GM18870 (cell line): Measurements from ENCODE around the gene ABLIM1.

Experiments used
- ATAC-seq: cut with Tn5 transposase; IDR thresholded peaks from one replicate; pipeline ENCODE4 v1.9.1; 2021; ENCODE audit warnings: moderate library complexity; ENCODE audit not compliant: unreplicated experiment

ABLIM1 gene

DNA sequence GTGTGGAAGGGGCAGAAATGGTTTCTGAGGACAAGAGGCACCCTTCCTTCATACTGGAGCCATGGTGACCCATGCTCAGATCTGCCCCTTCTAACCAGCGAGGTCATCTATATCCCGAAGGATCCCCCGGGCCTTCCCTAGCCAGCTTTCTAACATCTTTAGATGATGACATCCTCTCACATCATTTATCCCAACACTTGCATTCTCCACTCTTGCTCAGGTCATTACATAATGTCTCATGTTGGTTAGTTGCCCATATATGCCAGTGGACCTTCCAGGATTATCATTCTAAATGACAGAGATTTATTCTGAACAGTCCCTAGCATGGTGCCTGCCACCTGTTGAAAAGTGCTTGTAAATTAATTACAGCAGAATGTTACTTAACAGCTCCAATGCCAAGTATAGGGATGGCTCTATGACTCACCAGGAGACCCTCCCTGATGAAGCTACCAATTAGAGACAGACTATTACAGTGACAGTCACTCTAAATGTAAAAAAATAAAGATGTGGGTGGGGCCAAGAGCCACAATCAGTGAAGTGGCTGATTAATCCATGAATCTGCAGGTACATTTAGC lies 22.6 kb upstream of the ABLIM1 start:
- ATAC-seq, result no peak

DNA sequence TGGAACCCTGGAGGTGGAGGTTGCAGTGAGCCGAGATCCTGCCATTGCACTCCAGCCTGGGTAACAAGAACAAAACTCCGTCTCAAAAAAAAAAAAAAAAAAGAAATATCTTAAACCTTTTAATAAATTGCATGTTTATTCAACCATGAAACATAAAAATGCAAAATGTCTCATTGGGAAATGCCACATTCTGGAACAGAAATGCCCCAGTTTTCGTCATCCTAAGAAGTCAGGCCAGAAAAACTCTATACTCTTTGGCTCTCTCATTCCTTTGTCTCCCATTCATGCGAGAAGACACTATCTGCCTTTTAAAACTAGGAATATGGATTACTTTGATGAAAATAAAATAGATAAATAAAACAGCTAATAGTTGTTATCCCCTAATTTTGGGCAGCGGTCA lies 21.5 kb upstream of the ABLIM1 start:
- no peak for ATAC-seq

DNA sequence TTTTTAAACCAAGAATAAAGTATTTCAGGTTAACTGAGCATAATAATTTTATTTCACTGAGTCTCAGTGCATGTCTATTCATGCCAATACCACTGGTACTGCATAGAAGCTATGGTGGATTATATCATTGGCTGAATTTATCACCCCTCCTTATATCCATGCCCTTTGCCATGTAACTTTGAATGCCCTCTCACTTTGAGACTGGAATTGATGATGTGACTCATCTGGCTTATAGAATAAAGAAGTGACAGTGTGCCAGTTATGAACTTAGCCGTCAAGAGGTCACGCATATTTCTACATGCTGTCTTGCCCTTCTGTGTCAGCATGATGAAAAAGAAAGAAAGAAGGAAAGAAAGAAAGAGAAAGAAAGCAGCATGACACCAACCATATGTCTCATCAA lies 20.7 kb upstream of the ABLIM1 start:
- ATAC-seq, result no peak

DNA sequence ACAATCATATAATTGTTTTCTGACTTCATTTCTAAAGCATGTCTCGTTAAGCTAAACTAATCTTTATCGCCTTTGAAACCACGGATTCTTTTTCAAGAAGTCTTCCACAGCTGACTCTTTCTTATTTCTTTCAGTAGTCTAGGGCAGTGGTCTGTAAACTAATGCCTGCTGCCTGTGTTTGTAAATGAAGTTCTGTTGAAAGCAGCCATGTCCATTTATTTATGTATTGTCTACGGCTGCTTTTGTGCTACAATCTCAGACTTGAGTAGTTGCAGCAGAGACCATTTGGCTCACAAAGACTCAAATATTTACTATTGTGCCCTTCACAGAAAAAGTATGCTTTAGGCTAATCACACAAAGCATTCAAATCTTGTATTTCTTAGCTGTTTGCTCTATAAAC lies 20.3 kb upstream of the ABLIM1 start:
- no peak for ATAC-seq

DNA sequence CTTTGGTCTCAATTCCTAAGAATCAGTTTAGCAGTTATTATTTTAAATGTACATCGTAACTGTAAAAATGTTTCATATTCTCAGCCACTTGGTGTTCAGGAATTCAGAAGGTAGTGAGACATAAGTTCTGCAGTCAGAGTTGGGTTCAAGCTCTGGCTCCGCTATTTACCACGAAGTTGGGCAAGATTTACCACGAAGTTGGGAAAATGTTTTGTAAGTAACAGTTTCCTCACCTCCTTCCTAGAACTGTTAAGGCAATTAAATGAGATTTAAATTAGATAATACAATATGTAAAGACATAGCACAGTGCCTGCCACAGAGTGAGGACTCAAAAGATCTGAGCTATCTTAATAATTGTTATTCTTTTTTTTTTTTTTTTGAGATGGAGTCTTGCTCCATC lies 16.3 kb upstream of the ABLIM1 start:
- ATAC-seq, result no peak

DNA sequence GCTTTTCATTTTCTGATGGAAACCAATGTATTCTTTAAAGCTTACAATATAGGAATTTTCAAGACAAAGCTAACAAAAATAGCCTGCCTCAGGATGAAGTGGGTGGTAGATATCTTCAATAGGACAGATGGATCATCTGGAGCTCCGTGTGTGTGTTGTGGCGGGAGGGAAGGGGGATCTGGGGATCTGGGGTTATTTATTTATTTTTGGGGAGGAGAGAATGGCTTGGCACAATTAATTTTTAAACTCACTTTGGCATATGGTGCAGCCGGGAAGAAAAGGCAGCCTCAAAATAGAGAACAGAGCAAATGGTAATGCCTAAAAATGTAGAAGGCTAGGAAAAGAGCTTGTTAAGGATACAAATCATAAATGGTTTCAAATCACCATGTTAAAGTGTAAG lies 11.6 kb upstream of the ABLIM1 start:
- ATAC-seq, result no peak

DNA sequence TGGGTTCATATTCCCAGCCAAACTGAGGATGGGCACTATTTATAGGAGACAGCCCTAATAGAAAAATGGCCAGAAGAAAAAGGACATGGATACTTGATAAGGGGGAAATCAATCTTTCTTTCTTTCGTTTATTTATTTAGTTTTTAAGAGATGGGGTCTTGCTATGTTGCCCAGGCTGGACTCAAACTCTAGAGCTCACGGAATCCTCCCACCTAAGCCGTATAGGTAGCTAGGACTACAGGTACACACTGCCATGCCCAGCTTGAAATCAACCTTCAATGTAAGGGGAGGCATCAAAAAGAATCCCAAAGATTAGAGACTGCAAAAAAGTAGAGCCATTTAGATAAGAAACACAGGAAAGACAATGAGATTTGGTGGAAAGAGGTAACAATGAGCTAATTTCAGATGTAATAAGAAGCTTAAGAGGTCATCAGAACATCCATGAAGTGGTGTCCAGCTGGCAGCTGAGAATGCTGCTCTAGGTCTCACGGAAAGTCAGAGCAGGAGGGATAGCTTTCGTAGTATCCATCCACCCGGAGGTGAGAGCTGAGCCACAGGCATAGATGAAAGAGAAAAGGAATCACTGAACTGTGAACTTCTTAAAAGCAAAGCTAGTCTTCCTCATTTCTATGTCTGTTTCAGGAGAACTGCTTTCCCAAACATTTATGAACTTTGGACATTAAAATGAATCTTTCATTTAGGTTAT lies 10.5 kb upstream of the ABLIM1 start:
- no peak for ATAC-seq

DNA sequence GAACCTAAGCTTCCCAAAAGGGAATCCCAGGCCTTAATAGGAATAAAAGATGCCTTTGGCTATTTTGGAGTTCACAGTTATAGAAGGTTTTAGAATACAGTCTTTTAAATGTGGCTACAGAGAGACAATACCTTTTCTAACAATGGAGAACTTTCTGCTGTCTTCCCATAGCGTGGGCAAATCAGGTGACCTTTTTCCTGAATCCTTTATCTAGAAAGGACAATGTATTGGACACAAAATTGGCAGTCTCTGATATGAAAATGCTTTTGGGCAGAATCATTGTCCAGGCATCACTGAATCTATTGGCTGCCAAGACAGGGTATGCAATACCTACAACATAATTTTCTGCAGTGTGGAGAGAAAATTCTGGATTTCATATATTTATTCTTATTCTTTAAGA lies 7.8 kb upstream of the ABLIM1 start:
- no peak for ATAC-seq

DNA sequence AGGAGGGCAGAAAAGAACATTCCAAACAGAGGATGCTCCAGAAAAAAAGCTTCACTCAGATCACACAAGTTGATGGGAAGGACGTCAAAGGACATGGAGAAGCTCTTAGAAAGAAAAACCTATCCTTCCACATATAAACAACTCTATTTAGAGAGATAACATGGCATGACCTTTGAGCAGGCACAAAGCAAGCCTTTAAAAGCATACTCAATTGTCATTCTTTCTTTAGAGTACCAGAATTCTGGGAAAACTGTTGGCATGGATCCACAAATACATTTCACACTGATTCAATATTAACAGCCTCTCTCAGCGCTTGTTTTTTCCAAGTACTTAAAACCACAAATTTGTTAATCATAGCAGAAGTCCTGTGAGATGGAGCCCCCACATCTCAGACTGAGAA lies 7.3 kb upstream of the ABLIM1 start:
- no peak for ATAC-seq

DNA sequence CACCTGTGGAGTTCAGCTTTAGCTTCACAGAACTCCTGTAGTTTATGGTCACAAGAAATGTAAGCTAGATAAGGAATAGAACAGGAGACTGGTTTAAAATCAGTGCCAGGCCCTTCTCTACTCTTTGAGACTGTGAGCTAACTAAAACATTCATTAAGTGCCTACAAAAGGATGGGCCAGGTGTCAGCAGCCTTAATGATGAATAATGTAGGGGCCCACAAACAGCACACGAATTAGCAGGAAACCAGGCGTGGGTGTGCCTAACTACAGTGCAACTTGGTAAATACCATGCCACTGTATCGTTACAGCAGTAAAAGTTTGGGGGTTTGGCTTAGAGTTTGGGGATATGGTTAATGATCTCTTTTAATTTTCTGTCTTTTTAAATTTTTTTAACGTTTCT lies 6.1 kb upstream of the ABLIM1 start:
- ATAC-seq, result no peak

DNA sequence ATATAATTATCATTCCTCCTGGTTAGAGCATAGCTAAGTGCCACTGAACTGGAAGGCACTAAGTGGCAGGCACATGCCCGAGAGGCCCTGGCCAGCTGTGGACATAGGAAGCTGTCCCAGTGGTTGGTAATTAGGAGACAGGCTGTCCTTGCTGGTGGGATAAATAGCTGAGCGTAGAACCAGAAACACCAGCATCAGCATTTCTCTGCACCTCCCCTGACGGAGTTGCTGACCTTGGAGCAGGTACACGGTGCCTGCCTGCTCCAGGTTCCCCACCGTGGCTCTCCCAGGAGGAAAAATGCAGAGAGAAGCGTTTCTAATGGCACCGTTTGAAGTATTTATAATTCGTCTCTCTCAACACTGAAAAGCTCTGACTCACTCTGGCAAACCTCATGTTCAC lies 5.6 kb upstream of the ABLIM1 start:
- ATAC-seq, result no peak

DNA sequence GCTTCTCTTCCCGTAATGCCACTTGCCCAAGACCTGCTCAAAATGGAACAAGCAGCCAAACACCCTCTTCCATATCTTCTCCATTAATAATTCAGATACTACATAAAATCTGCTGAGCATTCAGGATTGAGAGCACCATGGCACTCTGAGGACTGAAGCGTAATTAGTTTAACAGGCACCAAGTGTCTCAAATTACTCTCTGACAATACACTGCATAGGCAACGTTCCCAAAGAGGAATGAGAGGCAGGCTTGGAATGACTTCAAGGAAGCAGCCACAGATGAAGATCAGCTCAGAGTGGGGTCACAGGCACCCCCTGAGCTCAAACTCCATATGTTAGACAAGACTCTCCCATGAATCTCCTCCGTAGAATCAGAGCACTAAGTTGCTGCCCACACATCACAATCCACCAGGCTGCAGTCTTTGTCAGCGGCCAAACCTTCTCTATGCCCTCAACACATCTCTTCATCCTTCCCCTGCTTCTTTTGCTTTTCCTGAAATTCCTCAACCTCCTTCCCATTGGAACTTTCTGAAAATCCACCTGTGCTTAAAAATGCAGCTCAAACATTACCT lies 4.7 kb upstream of the ABLIM1 start:
- no peak for ATAC-seq

DNA sequence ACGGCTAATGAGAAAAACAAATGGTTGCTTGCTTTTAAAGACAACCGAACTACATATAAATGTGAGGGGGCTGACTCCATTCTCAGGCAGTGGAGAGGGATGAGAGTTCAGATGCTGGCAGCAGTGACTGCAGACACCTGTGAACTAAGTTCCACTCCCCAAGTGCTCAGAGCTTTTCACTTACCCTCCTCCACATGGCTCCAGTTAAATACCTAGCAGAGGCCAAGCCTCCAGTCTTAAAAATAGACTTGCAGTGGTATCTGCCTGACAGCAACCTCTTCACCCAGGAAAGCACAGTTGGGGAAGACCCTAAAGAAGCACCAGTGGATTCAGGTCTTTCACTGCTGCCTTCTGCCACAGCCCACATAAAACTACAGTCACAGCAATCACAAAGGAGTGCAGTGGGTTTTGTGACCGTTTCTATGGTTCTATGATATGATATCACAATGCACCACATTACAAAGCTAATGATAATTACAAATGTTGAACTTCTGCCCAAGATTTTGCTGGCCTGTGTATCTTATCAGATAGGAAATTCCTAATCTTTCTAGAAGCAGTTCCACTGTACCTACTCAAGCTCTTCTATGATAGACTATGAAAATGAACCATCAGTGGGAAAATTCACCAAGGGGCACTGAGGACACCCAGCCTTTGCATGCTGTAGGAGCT lies 3.3 kb upstream of the ABLIM1 start:
- ATAC-seq, result no peak

DNA sequence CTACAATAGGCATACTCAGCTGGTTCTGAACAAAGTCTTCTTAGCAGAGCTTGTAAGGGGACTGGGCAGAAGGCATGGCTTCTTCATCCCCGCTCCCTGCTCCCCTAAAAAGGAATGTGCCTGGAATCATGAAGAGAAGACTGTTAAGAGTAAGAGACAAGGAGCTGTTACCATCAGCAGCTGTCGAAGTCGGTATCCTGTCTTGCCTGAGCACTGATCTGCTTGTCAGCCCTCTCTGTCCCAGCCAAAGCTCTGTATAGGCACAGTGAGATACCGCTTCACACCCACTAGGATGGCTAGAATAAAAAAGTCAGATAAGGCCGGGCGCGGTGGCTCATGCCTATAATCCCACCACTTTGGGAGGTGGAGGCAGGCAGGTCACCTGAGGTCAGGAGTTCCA lies 2.4 kb downstream of the ABLIM1 start:
- ATAC-seq, result no peak

DNA sequence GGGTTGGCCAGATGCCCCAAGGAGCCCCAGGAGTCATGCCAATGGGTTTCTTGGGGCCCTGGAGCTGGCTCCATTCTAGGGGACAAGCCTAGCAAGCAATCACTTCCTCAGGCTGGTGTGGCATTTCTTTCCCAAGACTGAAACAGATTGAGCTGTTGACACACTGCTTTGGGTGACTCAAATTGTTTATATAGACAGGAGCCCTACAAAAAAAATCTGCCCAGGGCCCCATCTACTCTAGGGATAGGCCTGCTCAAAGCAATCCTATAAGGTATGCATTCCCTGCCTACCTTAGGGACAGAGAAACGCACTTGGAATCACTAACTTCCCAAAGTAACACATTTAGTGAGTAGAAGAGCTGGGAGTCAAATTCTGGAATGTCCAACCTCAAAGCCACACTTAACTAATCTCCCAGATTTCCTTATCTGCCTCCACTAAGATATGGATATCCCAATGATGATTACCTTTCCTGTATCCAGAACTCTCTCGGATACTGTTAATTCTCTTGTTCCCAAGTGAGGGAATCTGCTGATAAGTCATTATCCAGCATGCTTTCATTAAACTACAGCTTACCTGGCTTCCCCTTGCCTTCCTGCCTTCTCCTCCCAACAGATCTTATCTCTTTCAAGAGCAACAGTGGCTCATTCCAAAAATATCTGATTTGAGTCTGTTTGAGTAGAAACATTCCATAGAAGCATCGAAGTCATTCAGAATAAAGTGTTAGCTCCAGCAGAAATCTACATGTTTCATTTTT lies 3.1 kb downstream of the ABLIM1 start:
- ATAC-seq, result no peak

DNA sequence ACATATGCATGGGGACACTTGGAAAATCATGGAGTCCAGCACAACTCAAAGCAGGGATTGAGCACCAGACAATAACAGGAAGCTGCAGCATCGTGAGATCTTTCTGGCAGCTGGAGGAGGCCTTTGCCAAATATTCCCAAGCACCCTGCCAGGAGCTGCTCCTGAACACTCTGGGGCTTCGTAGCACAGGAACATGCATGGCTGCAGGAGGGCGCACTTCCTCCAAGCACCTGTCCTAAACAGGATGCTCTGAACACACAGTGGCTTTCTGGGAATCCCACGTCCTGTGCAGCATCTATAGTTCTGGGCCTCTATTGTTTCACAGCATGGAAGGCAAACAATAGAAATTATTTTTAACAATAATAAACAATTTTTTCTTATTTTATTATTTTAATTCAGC lies 4.1 kb downstream of the ABLIM1 start:
- ATAC-seq, result no peak

DNA sequence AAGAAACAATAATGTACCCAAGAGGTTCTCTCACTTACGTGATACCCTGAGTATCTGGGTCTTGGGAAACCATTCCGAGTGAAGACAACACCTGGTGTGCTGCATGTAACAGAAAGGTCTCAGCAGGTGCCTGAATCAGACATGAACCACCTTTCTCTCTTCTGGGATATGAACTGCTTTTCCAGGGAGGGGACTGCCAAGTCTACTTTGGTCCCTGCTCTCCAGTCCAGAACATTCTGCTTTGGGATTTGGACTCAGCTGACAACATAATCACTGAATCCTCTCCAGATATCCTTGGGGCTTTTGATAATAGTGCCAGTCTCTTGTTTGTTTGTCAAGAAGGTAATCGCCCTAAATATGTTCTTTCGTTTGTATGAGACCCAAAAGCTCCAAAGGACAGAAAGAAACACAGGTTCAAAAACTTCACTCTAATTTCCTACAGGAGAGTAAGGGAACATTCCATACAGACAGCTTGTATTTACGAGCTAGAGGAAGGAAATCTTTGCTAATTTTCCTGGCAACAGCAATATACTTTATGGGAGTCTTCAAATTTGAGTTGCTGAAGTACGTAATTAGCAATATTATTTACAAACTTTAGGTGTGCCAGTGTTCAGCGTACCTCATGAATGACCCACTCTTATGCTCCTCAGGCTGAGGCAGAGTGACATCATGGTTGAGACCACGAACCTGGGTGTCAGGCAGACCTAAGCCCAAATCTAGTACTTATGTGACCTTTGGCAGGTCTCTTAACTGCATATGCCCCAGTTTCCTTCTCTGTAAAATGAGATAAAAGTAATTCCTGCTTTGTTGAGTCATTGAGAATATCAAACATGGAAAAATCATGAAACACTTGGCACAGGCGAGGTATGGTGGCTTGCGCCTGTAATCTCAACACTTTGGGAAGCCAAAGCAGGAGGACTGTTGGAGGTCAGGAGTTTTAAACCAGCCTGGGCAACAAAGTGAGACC lies 5.4 kb downstream of the ABLIM1 start:
- no peak for ATAC-seq

DNA sequence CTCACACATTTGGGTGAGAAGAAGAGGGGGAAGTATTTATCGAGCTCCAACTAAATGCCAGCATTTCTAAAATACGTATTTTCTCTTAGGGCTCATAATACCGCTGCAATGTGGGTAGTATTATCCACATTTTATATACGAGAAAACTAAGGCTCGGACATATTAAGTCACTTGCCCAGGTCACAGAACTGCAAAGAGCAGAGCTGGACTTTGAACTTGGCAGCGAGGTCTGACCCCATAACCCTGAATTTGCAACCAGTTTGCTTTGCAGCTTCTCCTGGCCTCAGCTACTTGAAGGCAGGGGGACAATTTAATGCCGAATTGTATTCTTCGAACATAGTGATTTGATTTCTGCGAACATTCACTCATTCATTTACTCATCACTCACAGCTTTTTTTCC lies 7.2 kb downstream of the ABLIM1 start:
- ATAC-seq, result no peak

DNA sequence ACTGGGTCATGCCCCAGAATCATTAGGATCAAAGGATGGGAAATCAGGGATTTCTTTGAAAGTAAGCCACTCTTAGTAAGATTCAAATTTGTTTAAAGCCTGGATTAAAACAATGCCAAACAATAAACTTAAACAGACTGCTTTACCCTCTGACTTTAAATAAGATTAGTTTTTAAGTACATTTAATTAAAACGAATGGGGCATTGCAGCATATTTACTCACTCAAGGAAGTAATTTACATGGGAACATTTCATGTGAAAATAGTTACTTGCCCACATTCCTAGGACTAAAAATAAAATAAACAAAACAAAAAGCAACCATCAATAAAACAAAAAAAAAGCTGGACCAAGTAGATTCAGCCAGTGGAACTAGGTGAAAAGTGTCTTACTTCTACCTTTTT lies 7.8 kb downstream of the ABLIM1 start:
- no peak for ATAC-seq

DNA sequence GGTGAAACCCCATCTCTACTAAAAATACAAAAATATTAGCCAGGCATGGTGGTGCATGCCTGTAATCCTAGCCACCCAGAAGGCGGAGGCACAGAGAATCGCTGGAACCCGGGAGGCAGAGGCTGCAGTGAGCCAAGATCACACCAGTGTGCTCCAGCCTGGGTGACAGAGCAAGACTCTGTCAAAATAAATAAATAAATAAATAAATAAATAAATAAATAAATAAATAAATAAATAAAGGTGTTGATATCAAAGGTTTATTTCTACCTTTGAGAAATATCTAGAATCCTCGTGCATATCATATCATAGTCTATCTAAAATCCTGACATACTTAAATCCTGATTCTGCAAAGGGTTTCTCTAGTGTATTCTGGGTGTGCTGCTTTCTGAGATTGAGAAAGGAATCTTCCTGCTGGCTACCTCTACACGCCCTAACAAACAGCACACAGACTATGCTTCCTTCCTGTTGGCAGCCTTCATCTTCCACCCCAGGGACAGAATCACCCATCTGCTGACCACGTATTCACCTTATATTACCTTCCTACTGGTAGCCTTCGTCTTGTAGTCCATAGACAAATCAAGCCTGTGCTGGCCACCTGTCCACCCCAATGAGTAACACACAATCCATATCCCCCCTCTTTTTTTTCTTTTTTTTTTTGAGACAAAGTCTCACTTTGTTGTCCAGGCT lies 8.7 kb downstream of the ABLIM1 start:
- ATAC-seq, result no peak
